Ishikawa (cell line): ENCODE results near the gene HAVCR2.

Experiments used
- EP300 ChIP-seq: IDR thresholded peaks from 2 replicates; pipeline ENCODE4 v1.6.1; 2012; ENCODE audit warnings: borderline replicate concordance
- RAD21 ChIP-seq: IDR thresholded peaks from 2 replicates; pipeline ENCODE4 v1.6.1; 2012; ENCODE audit warnings: low read depth
- TAF1 ChIP-seq: IDR thresholded peaks from 2 replicates; pipeline ENCODE4 v1.6.1; 2012; ENCODE audit warnings: low read depth, mild to moderate bottlenecking
- TEAD4 ChIP-seq: IDR thresholded peaks from 2 replicates; pipeline ENCODE4 v1.6.1; 2012
- YY1 ChIP-seq: IDR thresholded peaks from 2 replicates; pipeline ENCODE4 v1.6.1; 2012; ENCODE audit warnings: low read depth
- TF ChIP-seq, protein P1 (sequence below): IDR thresholded peaks from 2 replicates; pipeline ENCODE4 v1.6.1; 2012

GRCh38 chr5:157116483-157116954 is 7.7 kb upstream of the HAVCR2 start:
- TF ChIP-seq TAF1: no peak
- TF ChIP-seq, protein P1, sequence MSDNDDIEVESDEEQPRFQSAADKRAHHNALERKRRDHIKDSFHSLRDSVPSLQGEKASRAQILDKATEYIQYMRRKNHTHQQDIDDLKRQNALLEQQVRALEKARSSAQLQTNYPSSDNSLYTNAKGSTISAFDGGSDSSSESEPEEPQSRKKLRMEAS: no peak
- TF ChIP-seq EP300: no peak
- no peak for TF ChIP-seq YY1
- no peak for TF ChIP-seq TEAD4
- no peak for TF ChIP-seq RAD21
